ENCODE measurements around the gene CPTP. TPM values are rescaled to one million over a fixed set of nuclear protein-coding genes. Genes with fewer than 3 reads are reported as not detected.
"Not testable (repeated sequence)": the region's sequence is repeated elsewhere in the genome, so short reads cannot be mapped to it uniquely, and the experiment has no call there.

CPTP gene
- total RNA-seq, 1 experiment from 2014 or later, result 52.2 TPM

GRCh38 chr1:1315435-1315954 lies 9.1 kb upstream of the CPTP start:
- CTCF ChIA-PET, result no interaction called here

DNA sequence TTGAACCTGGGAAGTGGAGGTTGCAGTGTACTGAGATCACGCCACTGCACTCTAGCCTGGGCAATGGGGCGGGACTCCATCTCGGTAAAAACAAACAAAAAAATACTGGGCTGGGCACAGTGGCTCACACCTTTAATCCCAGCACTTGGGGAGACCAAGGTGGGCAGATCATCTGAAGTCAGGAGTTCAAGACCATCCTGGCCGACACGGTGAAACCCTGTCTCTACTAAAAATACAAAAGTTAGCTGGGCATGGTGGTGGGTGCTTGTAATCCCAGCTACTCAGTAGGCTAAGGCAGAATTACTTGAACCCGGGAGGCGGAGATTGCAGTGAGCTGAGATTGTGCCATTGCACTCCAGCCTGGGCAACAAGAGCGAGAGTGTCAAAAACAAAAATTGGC lies 8.4 kb upstream of the CPTP start:
- in situ Hi-C loops (cut with HindIII; ENCODE audit: low pct_unique_long_range_greater_than_20kb, low sequenced_read_pairs); DNase-seq (ENCODE audit: low read depth, low spot score); BruUV-seq (replicated peaks); H3K27ac ChIP-seq (ENCODE audit: low read length); H3K36me3 ChIP-seq (ENCODE audit: control insufficient read depth, insufficient read depth, low read length); POLR2A ChIA-PET; ATAC-seq; H3K27me3 ChIP-seq (ENCODE audit: control insufficient read depth, insufficient read depth, low read length); H3K9me3 ChIP-seq (ENCODE audit: control insufficient read depth, insufficient read depth, low read depth, low read length); intact Hi-C loops (cut with micrococcal nuclease; ENCODE audit: unreplicated experiment); H3K4me3 ChIP-seq (ENCODE audit: low read depth in 2 of 2, low read length in 2 of 2); CTCF ChIA-PET: not testable (repeated sequence)
- H3K4me1 ChIP-seq (ENCODE audit: control insufficient read depth, insufficient read depth, low read length), result peaks cover 27% of the 10 kb centered on the region

More at GRCh38 chr1:1315435-1315954, 9.1 kb upstream of the CPTP start:
- POLR2A ChIA-PET, result no interaction called here
- no peaks in the 10 kb centered on the region for H3K27me3 ChIP-seq (ENCODE audit: control insufficient read depth, insufficient read depth, low read length)
- TF ChIP-seq TCF7L2 (IDR thresholded peaks at IDR 0.05; ENCODE audit: low read depth, low read length), result no peak
- 0 out of 2 replicates have a peak, but pooled peaks have one; percentile 30 for TF ChIP-seq POLR2AphosphoS5 (IDR thresholded peaks at IDR 0.05; ENCODE audit: low read depth, low read length)
- TF ChIP-seq, protein P1, sequence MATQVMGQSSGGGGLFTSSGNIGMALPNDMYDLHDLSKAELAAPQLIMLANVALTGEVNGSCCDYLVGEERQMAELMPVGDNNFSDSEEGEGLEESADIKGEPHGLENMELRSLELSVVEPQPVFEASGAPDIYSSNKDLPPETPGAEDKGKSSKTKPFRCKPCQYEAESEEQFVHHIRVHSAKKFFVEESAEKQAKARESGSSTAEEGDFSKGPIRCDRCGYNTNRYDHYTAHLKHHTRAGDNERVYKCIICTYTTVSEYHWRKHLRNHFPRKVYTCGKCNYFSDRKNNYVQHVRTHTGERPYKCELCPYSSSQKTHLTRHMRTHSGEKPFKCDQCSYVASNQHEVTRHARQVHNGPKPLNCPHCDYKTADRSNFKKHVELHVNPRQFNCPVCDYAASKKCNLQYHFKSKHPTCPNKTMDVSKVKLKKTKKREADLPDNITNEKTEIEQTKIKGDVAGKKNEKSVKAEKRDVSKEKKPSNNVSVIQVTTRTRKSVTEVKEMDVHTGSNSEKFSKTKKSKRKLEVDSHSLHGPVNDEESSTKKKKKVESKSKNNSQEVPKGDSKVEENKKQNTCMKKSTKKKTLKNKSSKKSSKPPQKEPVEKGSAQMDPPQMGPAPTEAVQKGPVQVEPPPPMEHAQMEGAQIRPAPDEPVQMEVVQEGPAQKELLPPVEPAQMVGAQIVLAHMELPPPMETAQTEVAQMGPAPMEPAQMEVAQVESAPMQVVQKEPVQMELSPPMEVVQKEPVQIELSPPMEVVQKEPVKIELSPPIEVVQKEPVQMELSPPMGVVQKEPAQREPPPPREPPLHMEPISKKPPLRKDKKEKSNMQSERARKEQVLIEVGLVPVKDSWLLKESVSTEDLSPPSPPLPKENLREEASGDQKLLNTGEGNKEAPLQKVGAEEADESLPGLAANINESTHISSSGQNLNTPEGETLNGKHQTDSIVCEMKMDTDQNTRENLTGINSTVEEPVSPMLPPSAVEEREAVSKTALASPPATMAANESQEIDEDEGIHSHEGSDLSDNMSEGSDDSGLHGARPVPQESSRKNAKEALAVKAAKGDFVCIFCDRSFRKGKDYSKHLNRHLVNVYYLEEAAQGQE (IDR thresholded peaks at IDR 0.05; ENCODE audit: insufficient read depth in 1 of 2, low read depth in 2 of 2, low read length in 1 of 2), result no peak
- TF ChIP-seq SIN3A (IDR thresholded peaks at IDR 0.05; ENCODE audit: borderline replicate concordance, insufficient read depth, low read depth, low read length), result no peak
- no peaks in the 10 kb centered on the region for H3K9me3 ChIP-seq (ENCODE audit: control insufficient read depth, insufficient read depth, low read depth, low read length)
- H3K4me1 ChIP-seq (ENCODE audit: control insufficient read depth, insufficient read depth, low read length), result peaks cover 21% of the 10 kb centered on the region
- ATAC-seq (no peak), DNase-seq (ENCODE audit: low read depth, low spot score) (no peak)
- in situ Hi-C loops (cut with HindIII; ENCODE audit: low pct_unique_long_range_greater_than_20kb, low sequenced_read_pairs), result no loop called here
- no peak overlapping the region for H3K4me3 ChIP-seq (ENCODE audit: low read depth in 2 of 2, low read length in 2 of 2)
- no peaks in the 10 kb centered on the region; the same call in none of the 2 replicates for H3K36me3 ChIP-seq (ENCODE audit: control insufficient read depth, insufficient read depth, low read length)
- no TSS peak for BruUV-seq (replicated peaks)
- intact Hi-C loops (cut with micrococcal nuclease; ENCODE audit: unreplicated experiment), result no loop called here
- H3K27ac ChIP-seq (ENCODE audit: low read length), result no peak overlapping the region

- Histone ChIP-seq H3K4me1 (ENCODE audit: control insufficient read depth, insufficient read depth, low read length) (peaks cover 33% of the 10 kb centered on the region), H3K36me3 (ENCODE audit: control insufficient read depth, insufficient read depth, low read length) (no peaks in the 10 kb centered on the region; the same call in none of the 2 replicates), H3K9me3 (ENCODE audit: control insufficient read depth, insufficient read depth, low read depth, low read length) (no peaks in the 10 kb centered on the region), H3K27me3 (ENCODE audit: control insufficient read depth, insufficient read depth, low read length) (no peaks in the 10 kb centered on the region), H3K27ac (ENCODE audit: low read length) (peak overlapping the region; percentile 3; the same call in 1 of the 2 replicates), H3K4me3 (ENCODE audit: low read depth in 2 of 2, low read length in 2 of 2) (no peak overlapping the region)
- DNase-seq (ENCODE audit: low read depth, low spot score), result no peak
- ChIA-PET CTCF (no interaction called here), POLR2A (interaction anchor here (0.6 kb wide), 1 partner anchor 316 kb away, joined by 3 read pairs; no protein-coding TSS in a partner anchor)
- BruUV-seq (replicated peaks), result TSS peak; percentile 83
- in situ Hi-C loops (cut with HindIII; ENCODE audit: low pct_unique_long_range_greater_than_20kb, low sequenced_read_pairs) (no loop called here), intact Hi-C loops (cut with micrococcal nuclease; ENCODE audit: unreplicated experiment) (no loop called here)
- TF ChIP-seq SIN3A (IDR thresholded peaks at IDR 0.05; ENCODE audit: borderline replicate concordance, insufficient read depth, low read depth, low read length) (no peak), POLR2AphosphoS5 (IDR thresholded peaks at IDR 0.05; ENCODE audit: low read depth, low read length) (no peak), CTCF (IDR thresholded peaks at IDR 0.05) (no peak), TCF7L2 (IDR thresholded peaks at IDR 0.05; ENCODE audit: low read depth, low read length) (no peak)
- TF ChIP-seq, protein P1 (IDR thresholded peaks at IDR 0.05; ENCODE audit: insufficient read depth in 1 of 2, low read depth in 2 of 2, low read length in 1 of 2), result no peak
- ATAC-seq, result no peak
Observed at GRCh38 chr1:1317420-1317819, 7.2 kb upstream of the CPTP start.
